Prostate gland (tissue), 2 donors: Measurements from ENCODE around the gene IL22RA1. TPM values are rescaled to one million over a fixed set of nuclear protein-coding genes. Genes with fewer than 3 reads are reported as not detected.
A peak's percentile ranks its signal among the peaks of the same experiment; 100 is the strongest.

Experiments
- DNase-seq: peaks from one replicate; pipeline ENCODE4 v3.0.0-alpha.2; 2019; ENCODE audit warnings: low spot score
- H3K27ac ChIP-seq, 2 donors: fragments of 200-600 bp; sonication (generic); 2 replicates each; pipeline ENCODE4 v1.5.1; 2017 to 2019
- H3K27me3 ChIP-seq: fragments of 200-600 bp; sonication (generic); replicated peaks from 2 replicates; pipeline ENCODE4 v1.5.1; 2019; ENCODE audit not compliant: insufficient read depth
- H3K36me3 ChIP-seq, 2 donors: fragments of 200-600 bp; sonication (generic); 1 replicate in 1 of 2; 2 replicates in 1 of 2; pipeline versions ENCODE4 v1.5.1 to v1.8.1; 2017 to 2019
- H3K4me1 ChIP-seq: fragments of 200-600 bp; sonication (generic); replicated peaks from 2 replicates; pipeline ENCODE4 v1.5.1; 2019
- H3K4me3 ChIP-seq, 2 donors: fragments of 200-600 bp; sonication (generic); 2 replicates each; pipeline ENCODE4 v1.5.1; 2017 to 2019
- H3K9me3 ChIP-seq: fragments of 200-600 bp; sonication (generic); 2 replicates; pipeline ENCODE4 v1.5.1; 2017
- POLR2A ChIP-seq: fragments of 450-650 bp; IDR thresholded peaks from one replicate; pipeline ENCODE4 v1.6.1; 2016; ENCODE audit warnings: antibody characterized with exemption, mild to moderate bottlenecking
- POLR2AphosphoS5 ChIP-seq: sonication (generic); formaldehyde crosslinking; IDR thresholded peaks from one replicate; pipeline ENCODE4 v1.6.1; 2017; ENCODE audit warnings: antibody characterized with exemption
- WGBS: methylation state at CpG from one replicate; pipeline ENCODE4 v1.1.5; 2018; 5-methylcytosine and 5-hydroxymethylcytosine counted together
- intact Hi-C: fragments of 100-400 bp; cut with DNase I; formaldehyde crosslinking; loops from one replicate; pipeline ENCODE4 v1.14.2; 2022
- total RNA-seq, 2 donors: library from RNA; depleted of rRNA; stranded (reverse); fragments of >200 nt; gene quantifications; one replicate each; pipeline ENCODE4 v1.1.0, GENCODE V29; 2016
- TF ChIP-seq, protein P1 (sequence below), 4 experiments: fragments of 200-600 bp in 2 of 4; fragments of 450-650 bp in 2 of 4; sonication (generic) in 2 of 4; IDR thresholded peaks; 1 replicate in 3 of 4; 2 replicates in 1 of 4; pipeline ENCODE4 v1.5.1; 2016 to 2019; ENCODE audit warnings: antibody characterized with exemption in 4 of 4, mild to moderate bottlenecking in 2 of 4, moderate library complexity in 2 of 4

IL22RA1 gene
- total RNA-seq, 2 donors from 2014 or later, result 0.82 to 1.0 TPM

GRCh38 chr1:24157918-24158481 lies 15.1 kb upstream of the IL22RA1 start:
- TF ChIP-seq POLR2A (no peak), POLR2AphosphoS5 (no peak)
- TF ChIP-seq, protein P1, sequence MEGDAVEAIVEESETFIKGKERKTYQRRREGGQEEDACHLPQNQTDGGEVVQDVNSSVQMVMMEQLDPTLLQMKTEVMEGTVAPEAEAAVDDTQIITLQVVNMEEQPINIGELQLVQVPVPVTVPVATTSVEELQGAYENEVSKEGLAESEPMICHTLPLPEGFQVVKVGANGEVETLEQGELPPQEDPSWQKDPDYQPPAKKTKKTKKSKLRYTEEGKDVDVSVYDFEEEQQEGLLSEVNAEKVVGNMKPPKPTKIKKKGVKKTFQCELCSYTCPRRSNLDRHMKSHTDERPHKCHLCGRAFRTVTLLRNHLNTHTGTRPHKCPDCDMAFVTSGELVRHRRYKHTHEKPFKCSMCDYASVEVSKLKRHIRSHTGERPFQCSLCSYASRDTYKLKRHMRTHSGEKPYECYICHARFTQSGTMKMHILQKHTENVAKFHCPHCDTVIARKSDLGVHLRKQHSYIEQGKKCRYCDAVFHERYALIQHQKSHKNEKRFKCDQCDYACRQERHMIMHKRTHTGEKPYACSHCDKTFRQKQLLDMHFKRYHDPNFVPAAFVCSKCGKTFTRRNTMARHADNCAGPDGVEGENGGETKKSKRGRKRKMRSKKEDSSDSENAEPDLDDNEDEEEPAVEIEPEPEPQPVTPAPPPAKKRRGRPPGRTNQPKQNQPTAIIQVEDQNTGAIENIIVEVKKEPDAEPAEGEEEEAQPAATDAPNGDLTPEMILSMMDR (IDR thresholded peaks at IDR 0.05), result no peak
- Histone ChIP-seq H3K27me3 (no peaks in the 10 kb centered on the region), H3K27ac (no peak overlapping the region), H3K4me1 (no peaks in the 10 kb centered on the region), H3K9me3 (no peaks in the 10 kb centered on the region), H3K4me3 (no peak overlapping the region), H3K36me3 (no peaks in the 10 kb centered on the region)
- WGBS, result 77% methylated on average over 6 of the region's 6 CpGs
- no peak for DNase-seq
- intact Hi-C loops, result no loop called here

GRCh38 chr1:24156542-24157260 lies 13.8 kb upstream of the IL22RA1 start:
- no peaks in the 10 kb centered on the region for H3K36me3 ChIP-seq
- WGBS, result 95% methylated on average over 16 of the region's 18 CpGs
- DNase-seq, result no peak
- TF ChIP-seq, protein P1 (IDR thresholded peaks at IDR 0.05), result no peak
- no peak for TF ChIP-seq POLR2AphosphoS5
- no peak for TF ChIP-seq POLR2A
- H3K9me3 ChIP-seq, result no peaks in the 10 kb centered on the region
- H3K4me3 ChIP-seq, result no peak overlapping the region
- no peaks in the 10 kb centered on the region for H3K27me3 ChIP-seq
- no peaks in the 10 kb centered on the region for H3K4me1 ChIP-seq
- no peak overlapping the region for H3K27ac ChIP-seq
- intact Hi-C loops, result no loop called here

- peak; percentile 25 for DNase-seq
- no peak overlapping the region for H3K4me3 ChIP-seq
- H3K4me1 ChIP-seq, result no peaks in the 10 kb centered on the region
- H3K36me3 ChIP-seq, result no peaks in the 10 kb centered on the region
- no peak overlapping the region for H3K27ac ChIP-seq
- 51% methylated on average over 11 of the region's 11 CpGs for WGBS
- no peak for TF ChIP-seq POLR2A
- H3K9me3 ChIP-seq, result no peaks in the 10 kb centered on the region
- intact Hi-C loops, result no loop called here
- no peaks in the 10 kb centered on the region for H3K27me3 ChIP-seq
Observed at GRCh38 chr1:24155011-24155782, 12.3 kb upstream of the IL22RA1 start.

DNA sequence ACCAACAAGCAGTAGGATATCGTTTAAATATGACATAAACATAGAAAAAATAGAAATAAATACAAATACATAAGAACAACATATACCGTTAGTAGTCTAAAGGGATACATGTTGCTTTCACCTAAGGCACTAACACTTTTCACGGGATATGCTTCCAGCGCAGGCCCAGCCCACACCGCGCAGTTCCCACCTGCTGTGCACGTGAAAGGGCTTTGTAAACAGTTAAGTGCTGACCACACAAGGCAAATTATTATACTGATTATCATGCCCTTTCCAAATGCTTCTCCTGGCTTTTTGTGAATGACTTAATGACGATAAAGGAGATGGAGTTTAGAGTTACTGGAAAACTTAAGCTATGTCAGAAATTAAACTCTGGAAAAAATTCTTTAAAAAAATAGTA lies 11.3 kb upstream of the IL22RA1 start:
- Histone ChIP-seq H3K4me1 (no peaks in the 10 kb centered on the region), H3K27me3 (no peaks in the 10 kb centered on the region), H3K4me3 (no peak overlapping the region), H3K36me3 (no peaks in the 10 kb centered on the region), H3K27ac (no peak overlapping the region), H3K9me3 (no peaks in the 10 kb centered on the region)
- TF ChIP-seq POLR2AphosphoS5, result no peak
- TF ChIP-seq, protein P1 (IDR thresholded peaks at IDR 0.05), result no peak
- no peak for TF ChIP-seq POLR2A
- intact Hi-C loops, result no loop called here
- DNase-seq, result no peak
- 79% methylated on average over 8 of the region's 8 CpGs for WGBS

DNA sequence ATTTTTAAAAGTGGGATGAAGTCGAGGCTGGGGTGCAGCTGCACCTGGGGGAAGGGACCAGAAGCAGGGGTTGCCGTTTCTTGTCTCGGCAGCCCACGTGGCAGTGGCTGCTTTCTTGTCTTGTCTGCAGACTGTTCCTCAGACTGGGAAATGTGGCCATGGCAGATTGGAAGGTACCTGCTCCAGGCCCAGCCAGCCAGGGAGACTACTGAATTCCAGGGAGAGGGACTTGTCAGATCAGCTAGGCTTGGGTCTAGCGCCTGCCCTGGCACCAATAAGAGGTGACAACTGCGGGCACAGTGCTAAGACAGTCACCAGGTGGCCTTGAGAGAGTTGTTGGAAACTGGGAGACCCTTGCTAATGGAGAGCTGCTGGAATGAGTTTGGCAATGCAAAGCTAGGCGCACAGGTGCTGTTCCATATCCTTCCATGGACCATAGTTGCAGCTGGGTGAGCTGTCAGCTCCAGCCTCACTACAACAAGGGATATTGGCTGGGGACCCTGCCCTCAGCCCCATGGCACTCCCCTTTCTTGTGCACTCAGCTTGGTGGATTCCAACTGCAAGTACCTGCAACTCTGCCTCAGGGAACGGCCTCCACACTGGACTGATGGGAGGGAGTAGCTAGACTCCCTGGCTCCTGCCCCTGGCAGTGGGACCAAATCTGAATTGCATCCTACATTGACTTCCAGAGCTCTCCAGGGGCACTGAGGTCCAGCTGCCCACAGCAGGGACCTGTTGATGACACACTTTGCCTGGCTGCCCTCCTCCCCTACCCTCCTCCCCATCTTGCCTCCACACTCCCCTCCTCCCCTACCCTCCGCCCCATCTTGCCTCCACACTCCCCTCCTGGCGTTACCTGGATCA lies 9.9 kb upstream of the IL22RA1 start:
- 85% methylated on average over 10 of the region's 10 CpGs for WGBS
- DNase-seq, result no peak
- Histone ChIP-seq H3K9me3 (no peaks in the 10 kb centered on the region), H3K4me1 (no peaks in the 10 kb centered on the region), H3K27ac (no peak overlapping the region), H3K27me3 (no peaks in the 10 kb centered on the region), H3K36me3 (no peaks in the 10 kb centered on the region), H3K4me3 (no peak overlapping the region)
- intact Hi-C loops, result no loop called here
- TF ChIP-seq POLR2A, result no peak
- TF ChIP-seq, protein P1 (IDR thresholded peaks at IDR 0.05), result no peak
- TF ChIP-seq POLR2AphosphoS5, result no peak
